HG03457 (cell line): ENCODE measurements around the gene SRSF1.
"Not testable (repeated sequence)": the region's sequence is repeated elsewhere in the genome, so short reads cannot be mapped to it uniquely, and the experiment has no call there.

Experiments used
- ATAC-seq: cut with Tn5 transposase; IDR thresholded peaks from one replicate; pipeline ENCODE4 v1.9.1; 2021; ENCODE audit warnings: moderate number of reproducible peaks; ENCODE audit not compliant: unreplicated experiment

Gene SRSF1

DNA sequence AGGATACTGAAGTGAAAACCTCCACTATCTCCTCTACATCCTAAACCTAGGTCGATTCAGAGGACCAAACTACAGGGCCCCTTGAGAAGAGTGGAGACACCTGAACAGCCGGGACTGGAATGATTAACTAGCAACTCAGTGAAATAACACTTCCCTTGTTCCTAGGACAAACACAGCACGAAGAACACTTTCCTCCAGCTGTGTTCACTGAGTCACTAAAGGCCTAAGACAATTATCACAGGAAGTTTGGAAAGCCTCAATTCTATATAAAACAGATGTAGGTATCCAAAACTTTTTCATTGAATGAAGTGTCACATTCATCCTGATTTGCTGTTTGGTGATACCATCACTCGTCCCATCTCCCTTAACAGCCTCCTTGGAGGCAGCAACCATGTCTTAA lies 36.3 kb downstream of the SRSF1 start:
- ATAC-seq, result no peak

DNA sequence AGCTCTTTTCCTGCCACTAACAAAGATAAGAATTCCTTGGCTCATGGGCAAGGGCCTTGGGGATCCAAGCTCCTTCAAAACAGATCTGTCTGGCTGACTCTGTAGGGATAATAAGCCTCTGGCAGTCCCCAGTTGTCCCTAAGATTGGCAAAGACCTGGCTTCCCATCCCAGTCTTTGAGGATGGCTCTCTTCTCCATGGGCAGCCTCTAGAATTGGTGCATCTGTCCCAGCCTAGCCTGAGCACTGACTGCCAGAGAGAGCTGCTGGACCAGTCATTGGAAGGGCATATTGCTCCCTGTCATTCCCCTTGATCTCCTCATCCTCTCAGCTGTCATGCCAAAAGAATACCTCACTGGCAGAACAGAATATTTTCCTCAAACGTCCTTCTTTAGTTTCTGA lies 38.6 kb downstream of the SRSF1 start:
- ATAC-seq, result no peak

DNA sequence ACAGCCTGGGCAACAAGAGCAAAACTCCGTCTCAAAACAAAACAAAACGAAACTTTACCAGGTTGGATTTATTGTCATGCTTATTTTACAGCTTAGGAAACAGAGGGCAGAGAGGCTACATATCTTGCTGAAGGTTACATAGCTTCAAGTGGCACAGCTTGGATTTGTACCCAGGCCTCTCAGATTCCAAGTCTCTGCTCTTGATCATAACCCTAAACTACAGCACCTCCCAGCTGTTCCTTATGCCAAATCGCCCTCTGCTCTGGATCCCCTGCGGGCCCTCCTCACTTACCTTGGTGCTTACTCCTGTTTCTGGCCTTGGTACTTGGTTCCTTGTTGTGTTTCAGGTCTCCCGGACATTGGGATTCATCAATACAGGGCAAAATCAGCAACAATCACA lies 40.2 kb downstream of the SRSF1 start:
- no peak for ATAC-seq

DNA sequence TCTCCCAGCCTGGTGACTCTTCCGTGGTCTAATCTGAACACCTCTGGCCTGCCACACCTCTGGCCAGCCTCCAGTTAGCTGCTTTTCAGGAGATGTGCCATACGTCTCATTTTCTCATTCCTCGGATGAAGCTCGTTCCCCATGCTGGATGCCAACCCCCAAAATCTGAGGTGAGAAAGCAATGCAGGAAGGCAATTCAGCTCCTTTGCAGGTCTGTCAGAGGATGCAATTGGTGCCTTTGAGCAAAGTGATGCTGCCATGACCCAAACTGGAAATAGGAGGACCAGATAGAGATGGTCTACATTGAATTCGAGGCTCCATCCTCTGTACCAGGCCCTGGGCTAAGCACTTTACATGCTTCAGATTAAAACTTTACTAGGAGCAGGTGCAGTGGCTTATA lies 40.8 kb downstream of the SRSF1 start:
- ATAC-seq, result no peak

DNA sequence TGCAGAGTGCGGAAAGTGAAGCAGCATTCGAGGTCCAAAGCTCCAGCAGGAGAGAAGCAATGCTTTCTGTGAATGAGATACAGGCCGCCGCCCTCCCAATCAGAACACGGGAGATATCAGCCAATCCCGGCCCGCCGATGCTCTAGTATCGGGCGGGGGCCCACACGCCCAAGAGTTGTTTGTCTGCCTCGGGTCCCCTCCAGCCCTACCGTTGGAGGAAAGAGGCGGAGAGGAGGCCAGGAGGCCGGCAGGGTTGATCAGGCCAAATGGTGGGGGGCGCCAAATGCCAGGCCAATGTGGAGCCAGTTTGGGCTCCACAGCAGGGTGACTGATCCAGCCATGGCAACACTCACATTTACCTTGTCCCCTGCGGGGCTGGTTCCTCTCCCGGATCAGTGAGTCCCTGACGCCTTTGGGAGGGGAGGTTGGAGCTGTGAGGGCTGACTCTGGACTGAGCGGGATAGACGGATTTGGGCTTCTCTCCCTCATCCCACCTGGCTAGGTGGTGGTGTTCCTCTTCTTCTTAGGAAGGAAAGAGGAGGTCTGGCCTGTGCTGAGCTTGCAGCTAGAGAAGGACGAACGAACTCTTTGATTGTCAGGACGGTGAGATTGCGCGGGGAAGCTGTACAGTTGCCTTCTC lies 41.4 kb downstream of the SRSF1 start:
- ATAC-seq, result no peak

DNA sequence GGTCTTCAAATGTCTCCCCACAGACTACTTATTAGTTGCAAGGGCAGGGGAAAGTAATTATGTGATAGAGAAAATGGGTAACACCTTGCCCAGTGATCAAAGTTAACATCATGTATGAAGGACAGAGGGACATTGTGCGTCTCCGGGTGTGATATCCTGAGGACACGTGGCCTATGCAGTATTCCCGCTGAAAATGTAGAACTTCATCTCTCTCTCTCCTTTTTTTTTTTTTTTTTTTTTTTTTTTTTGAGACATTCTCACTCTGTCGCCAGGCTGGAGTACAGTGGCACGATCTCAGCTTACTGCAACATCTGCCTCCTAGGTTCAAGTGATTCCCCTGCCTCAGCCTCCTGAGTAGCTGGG lies 43.9 kb downstream of the SRSF1 start:
- no peak for ATAC-seq

DNA sequence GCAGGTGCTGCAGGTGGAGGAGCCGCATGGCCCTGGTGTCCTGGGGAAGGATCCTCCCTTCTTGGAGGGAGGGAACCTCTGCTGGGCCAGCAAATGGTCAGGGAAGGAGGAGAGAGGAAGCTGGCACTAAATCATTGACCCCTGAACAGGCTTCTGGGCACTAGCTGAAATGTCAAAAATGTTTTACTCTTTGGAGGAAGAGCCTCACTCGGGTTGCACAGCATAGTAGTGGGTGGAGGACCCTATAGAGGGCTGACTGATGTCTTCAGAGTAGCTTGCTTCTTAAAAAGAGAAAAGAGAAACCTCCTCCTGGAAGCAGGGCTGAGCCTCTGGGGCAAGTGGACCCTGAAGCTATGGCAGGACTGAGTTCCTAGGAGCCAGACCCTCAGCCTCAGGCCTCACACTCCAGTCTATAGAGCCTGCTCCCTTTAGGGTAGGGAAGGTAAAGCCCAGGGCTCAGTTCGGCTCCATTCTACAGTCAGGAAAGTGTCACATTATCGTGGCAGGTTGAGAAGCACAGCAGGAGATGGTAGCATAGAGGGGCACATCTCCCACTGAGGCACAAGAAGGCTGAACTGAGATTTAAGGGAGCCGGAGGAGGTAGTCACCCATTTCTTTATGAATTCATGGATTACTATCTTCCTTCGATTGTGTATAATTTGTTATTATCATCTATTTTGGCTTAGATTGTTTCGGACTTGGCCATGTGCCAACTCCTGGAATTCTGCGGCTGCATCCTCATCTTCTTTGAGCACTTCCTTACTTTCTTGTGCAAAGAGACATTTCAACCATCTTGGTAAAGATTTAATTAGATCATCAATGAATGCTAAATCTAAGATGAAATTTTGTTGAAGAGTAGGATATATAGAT lies 44.5 kb downstream of the SRSF1 start:
- ATAC-seq, result no peak

DNA sequence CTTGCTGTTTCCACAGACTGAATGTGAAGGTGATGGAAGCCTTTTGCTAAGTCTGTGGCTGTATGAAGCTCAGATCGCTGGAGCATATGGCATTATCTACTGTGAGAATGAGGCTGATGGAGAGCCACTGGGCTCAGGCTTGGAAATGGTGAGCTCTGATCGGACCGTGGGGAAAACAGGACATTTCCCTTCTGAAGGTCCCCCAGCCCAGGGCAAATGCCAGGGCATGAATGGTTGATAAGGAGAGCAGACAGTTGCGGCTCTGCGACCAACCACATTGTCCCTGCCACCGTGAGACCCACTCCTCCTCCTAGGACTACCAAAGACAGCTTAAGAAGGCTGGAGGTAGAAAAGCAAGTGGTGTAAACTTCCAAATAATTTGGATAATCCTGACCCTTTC lies 47.1 kb downstream of the SRSF1 start:
- no peak for ATAC-seq

DNA sequence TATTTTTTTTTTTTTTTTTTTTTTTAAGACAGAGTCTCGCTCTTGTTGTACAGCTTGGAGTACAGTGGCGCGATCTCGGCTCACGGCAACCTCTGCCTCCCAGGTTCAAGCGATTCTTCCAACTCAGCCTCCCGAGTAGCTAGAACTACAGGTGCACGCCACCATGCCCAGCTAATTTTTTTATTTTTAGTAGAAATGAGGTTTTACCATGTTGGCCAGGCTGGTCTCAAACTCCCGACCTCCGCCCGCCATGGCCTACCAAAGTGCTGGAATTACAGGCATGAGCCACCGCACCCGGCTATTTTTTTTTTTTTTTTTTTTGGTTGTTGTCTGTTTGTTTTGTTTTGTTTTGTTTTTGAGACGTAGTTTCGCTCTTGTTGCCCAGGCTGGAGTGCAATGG lies 48.7 kb downstream of the SRSF1 start:
- ATAC-seq, result not testable (repeated sequence)

DNA sequence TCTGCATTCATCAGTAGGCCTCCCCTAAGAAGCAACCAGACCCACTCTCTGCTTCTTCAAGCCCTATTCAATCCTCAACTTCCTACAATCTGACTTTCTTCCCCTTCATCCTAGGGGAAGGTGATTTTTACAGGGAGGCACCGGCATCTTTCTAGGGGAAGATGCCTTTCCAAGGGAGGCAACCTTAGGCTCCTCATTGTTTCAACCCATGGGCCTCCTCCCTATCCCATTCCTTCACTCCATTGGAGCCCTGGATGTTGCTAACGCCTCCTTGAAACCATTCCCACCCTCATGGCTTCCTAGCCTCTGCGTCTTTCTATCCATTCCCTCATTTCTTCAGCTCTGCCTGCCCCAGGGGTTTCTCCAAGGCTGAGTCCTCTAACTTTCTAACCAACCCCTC lies 49.2 kb downstream of the SRSF1 start:
- no peak for ATAC-seq

DNA sequence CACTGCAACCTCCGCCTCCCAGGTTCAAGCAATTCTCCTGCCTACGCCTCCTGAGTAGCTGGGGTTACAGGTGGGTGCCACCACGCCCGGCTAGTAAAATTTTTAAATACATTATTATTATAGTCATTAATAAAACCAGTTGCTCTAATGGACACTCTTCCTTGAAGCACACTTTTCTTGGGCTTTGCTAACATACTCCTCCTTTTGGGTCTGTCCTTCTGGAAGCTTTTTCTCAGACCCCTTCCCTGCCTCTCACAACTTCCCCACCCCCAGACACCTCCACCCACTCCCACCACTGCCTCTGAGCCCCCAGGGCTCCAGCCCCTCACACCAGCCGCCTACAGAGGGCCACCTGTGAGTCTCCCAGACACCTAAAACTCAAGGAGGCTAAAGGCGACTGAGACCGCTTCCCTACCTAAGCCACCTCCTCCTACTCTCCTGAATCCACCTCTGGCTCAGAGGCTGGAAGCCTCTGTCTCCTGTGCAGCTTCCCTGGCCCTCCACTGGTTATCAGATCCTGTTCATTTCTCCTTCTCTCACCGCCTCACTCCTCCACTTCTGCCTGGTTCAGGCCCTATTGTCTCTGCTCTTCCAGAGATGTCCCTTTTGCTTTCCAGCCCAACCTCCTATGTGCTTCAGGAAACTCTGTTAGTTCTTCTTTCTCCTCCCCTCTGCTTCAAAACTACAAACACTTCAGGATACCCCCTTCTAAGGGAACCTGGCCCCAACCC lies 49.8 kb downstream of the SRSF1 start:
- ATAC-seq, result no peak

DNA sequence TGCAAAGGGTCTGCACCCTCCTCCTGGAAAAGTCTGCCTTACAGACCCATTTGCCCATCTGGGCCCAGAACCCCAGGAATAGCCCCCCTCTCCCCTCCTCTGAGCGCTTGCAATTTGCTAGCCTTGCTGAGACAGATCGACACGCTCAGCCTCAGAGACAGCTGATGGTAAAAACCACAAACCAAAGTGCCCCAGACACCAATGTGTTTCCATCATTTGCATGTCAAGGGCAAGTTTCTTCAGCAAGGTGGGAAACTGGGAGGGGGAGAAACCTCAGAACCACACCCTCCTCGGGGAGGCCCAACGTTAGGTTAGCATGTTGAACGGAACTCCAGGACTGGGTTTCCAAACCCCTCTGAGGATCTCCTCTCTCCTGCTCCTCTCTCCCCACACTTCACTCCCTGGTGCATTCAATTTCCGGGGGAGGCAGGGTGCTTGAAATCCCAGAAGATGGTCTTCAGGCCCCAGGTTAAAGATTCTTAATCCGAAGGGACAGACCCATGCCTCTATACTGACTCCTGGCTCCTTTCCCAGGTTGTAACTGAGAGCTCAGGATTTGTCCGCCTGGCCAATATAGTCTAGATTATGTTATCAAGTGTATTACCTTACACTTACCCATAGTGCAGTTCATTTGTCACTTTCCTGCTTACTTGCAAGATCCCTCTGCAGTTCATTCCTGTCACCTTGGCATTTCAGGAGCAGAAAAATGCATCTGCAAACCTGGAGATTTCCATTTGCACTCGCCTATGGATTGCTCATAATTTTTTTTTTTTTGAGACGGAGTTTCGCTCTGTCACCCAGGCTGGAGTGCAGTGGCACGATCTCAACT lies 50.5 kb downstream of the SRSF1 start:
- ATAC-seq, result no peak

DNA sequence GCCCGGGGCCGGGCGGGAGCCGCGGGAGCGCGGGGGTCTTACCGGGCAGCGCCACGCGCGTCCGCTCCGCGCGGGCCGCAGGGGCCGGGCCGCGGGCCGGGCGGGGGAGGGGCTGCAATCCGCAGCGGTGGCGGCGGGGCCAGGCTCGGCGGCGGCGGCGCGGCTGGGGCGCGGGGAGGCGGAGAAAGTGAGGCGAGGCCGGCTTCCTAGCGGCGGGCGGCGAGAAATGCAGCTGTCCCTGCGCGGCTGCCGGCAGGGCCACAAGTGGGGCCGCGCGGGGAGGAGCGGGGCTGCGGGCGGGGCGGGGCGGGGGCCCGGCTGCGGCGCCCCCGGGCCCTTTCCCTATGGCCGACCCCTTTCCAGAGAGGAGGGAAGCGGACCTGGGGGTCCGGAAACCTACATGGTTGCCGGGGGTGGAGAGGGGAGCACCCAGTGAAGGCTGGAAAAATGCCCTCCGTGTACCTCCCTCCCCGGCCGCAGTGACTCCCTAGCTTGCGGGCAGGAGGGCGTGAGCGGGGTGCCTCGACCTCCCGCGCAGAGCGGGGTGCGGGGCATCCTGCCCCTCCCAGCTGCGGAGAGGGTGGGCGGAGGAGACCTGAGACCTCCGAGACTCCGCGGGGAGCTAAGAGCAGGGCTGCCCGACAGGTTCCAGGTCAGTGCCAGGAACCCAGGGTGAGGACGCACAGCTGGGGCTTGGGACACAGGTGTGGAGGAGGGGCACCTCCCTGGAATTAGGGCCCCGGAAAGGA lies 51.7 kb downstream of the SRSF1 start, which contains the start of gene CUEDC1:
CUEDC1 (minus strand) TSS at position 230 of the 749 bp plus-strand sequence. CDS start 69,848 bp downstream, outside the sequence.
- ATAC-seq, result no peak

DNA sequence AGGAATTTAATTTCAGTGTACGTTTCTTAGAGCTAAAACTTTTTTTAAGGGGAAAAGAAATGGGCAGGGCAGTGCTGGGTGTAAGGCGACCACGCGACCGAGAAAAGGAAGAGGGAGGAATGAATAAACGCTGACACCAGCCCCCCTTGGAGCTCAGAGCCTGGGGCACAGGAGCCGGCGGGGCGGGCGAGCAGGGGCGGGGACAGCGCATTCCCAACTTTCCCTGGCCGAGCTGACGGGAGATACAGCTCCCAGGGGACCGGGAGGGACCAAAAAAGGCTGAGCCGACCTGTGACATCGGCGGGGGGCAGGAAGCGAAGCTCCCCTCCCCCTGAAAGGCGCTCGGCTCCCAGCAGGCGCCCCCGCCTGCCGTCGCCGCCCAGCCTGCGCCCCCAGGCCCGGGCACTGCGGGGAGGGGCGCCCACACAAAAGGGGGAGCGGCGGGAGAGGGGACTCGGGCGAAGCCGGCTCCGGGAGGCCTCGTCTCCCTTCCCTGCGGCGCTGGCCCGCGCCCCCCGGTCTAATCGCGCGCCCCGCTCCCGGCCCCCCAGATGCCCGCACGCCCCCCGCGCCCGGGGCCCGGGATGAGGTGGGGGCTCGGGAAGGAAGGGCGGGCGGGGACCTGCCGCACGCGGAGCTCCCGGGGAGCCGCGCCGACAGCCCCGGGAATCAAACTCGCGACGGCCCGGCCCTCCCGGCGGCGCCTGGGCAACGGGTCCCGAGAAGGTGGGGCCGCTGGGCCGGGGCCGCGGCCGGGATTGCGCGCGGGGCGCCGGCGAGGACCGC lies 52.5 kb downstream of the SRSF1 start:
- ATAC-seq, result no peak

DNA sequence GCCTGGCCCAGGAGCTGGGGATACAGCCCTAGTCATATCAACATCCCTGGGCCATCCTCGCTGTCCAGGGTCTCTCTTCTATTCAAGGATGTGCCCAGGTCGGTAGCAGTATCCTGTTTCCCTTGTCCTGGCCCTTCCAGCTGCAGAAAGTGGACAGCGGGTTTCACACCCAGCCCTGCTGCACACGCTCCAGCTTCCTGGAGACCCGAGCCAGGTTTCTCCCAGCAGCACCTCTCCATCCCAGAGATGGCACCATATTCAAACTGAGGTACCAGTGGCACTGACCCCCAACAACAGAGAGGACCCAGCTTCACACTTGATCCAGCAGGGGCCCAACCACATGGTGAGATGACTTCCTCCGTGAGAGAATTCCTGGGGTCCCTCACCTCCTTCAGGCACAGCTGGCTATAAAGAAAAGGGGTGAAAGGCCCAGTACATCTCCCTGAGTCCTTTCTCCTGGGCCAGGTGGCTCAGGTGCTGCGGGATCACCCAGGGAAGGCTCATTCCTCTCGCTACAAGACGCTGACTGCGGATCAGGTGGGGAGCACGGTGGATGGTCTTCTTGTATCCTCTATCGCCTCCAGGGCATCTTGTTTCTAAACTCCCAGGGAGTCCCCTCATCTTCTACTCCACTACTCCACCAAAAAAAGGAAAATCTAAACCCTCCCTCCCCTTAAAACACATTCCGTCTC lies 53.2 kb downstream of the SRSF1 start:
- no peak for ATAC-seq
